Heart right ventricle (tissue), 16 donors: ENCODE measurements around the gene RIT2. TPM values are rescaled to one million over a fixed set of nuclear protein-coding genes. Genes with fewer than 3 reads are reported as not detected.

Experiments used
- ATAC-seq, 8 donors: fragments of 200-7000 bp; cut with Tn5 transposase; one replicate each; pipeline ENCODE4 v1.9.1; 2020; ENCODE audit warnings: mild to moderate bottlenecking in 8 of 8, moderate library complexity in 8 of 8, moderate number of reproducible peaks in 1 of 8
- DNase-seq, 2 donors: peaks; one replicate each; pipeline ENCODE4 v3.0.0-alpha.2; 2020
- H3K27ac ChIP-seq, 10 donors: fragments of 200-600 bp; sonication (generic) in 2 of 10; one replicate each; pipeline versions ENCODE4 v1.5.0 to v1.8.0; 2020 to 2022; ENCODE audit warnings: mild to moderate bottlenecking in 3 of 10
- H3K27me3 ChIP-seq, 7 donors: fragments of 200-600 bp; one replicate each; pipeline ENCODE4 v1.8.0; 2021 to 2022; ENCODE audit warnings: mild to moderate bottlenecking in 2 of 7
- H3K36me3 ChIP-seq, 9 donors: fragments of 200-600 bp; sonication (generic) in 1 of 9; one replicate each; pipeline versions ENCODE4 v1.5.0 to v1.8.0; 2020 to 2022; ENCODE audit warnings: mild to moderate bottlenecking in 2 of 9
- H3K4me1 ChIP-seq, 9 donors: fragments of 200-600 bp; sonication (generic) in 1 of 9; one replicate each; pipeline versions ENCODE4 v1.5.0 to v1.8.0; 2020 to 2022; ENCODE audit warnings: mild to moderate bottlenecking in 4 of 9
- H3K4me3 ChIP-seq, 10 donors: fragments of 200-600 bp; sonication (generic) in 2 of 10; one replicate each; pipeline versions ENCODE4 v1.5.0 to v1.8.0; 2020 to 2022; ENCODE audit warnings: mild to moderate bottlenecking in 7 of 10, moderate library complexity in 2 of 10
- H3K9me3 ChIP-seq, 11 donors: fragments of 200-600 bp in 10 of 11; sonication (generic) in 2 of 11; one replicate each; pipeline versions ENCODE4 v1.5.0 to v1.8.0; 2013 to 2022; ENCODE audit warnings: mild to moderate bottlenecking in 2 of 11, control low read depth in 1 of 11, moderate library complexity in 1 of 11
- CTCF ChIP-seq, 9 donors: fragments of 200-600 bp; sonication (generic) in 2 of 9; IDR thresholded peaks; one replicate each; pipeline versions ENCODE4 v1.5.0 to v1.8.0; 2021 to 2022; ENCODE audit warnings: antibody characterized with exemption in 9 of 9, mild to moderate bottlenecking in 5 of 9, moderate library complexity in 1 of 9
- WGBS, 2 donors: extraction: QIAGEN DNeasy Blood & Tissue Kit; methylation state at CpG; one replicate each; pipeline ENCODE4 v1.1.7; 2013; ENCODE audit warnings: inconsistent platforms in 1 of 2; 5-methylcytosine and 5-hydroxymethylcytosine counted together
- intact Hi-C, 10 donors: fragments of 100-400 bp; cut with DNase I; formaldehyde crosslinking; loops; one replicate each; pipeline versions ENCODE4 v1.11.1 to v1.14.2; 2022
- polyA plus RNA-seq, 2 donors: library from polyadenylated mRNA; stranded (reverse); fragments of 200-250 nt; gene quantifications; one replicate each; pipeline ENCODE4 v1.2.3, GENCODE V29; 2013
- total RNA-seq, 10 donors: library from RNA; stranded (reverse); fragmentation: NEBNext Ultra II Directional in 3 of 10; extraction: Animal tissue kit (Norgen Biotek cat#: 25700) in 3 of 10; gene quantifications; one replicate each; pipeline versions ENCODE4 v1.2.1 to v1.2.4, GENCODE V29; 2021 to 2023
- donor health status: Arrhythmogenic right ventricular cardiomyopathy.
- donor health status: ischemic (EF 13 %, LVEDD 7.1; RV severe dilation, severe dysfunction).
- donor health status: healthy with polysubstance abuse.
- donor health status: DM: no; HTN: yes; CAD: no.
- donor health status: DM: no; HTN: no; CAD: no.
- donor health status: ischemic (EF 25% LVEDD 6.9; RV normal size, moderate dysfunction).
- donor health status: ischemic (EF 25% LVEDD 5.7; RV mildly dilated, moderate dysfunction).
- donor health status: healthy.
- donor health status: DM: yes; HTN: yes; CAD: no.
- donor health status: Ischemic cardiomyopathy.
- donor health status: ischemic (EF 35%, LVEDD 5.7; RV mildly dilated, moderate dysfunction).
- donor health status: nonischemic (EF 11% LVEDD 7.7; RV severe dilation, severe dysfunction).
- donor health status: DM: yes; HTN: yes; CAD: no.
- donor health status: PGD.
- donor health status: ischemic (EF 29% LVEDD 5.4; RV normal size, mild dysfunction).
- donor health status: nonischemic (EF 23%, LVEDD 6.1; RV moderate dilation, normal function).

The RIT2 gene
- total and polyA plus RNA-seq, 12 donors = not detected

GRCh38 chr18:42860011-42860410, 255.5 kb downstream of the RIT2 start:
- Histone ChIP-seq H3K4me1 (no peaks in the 10 kb centered on the region), H3K36me3 (no peaks in the 10 kb centered on the region), H3K9me3 (no peaks in the 10 kb centered on the region), H3K27me3 (no peaks in the 10 kb centered on the region), H3K4me3 (no peak overlapping the region), H3K27ac (no peak overlapping the region)
- no peak for TF ChIP-seq CTCF (IDR thresholded peaks at IDR 0.05)
- intact Hi-C loops = loop anchor here in 1 of 10 donors (10.0 kb wide), 1 partner anchor 375 kb away; no protein-coding TSS in a partner anchor
- DNase-seq (no peak), ATAC-seq (no peak)

- ATAC-seq = no peak
- intact Hi-C loops = no loop called here
- Histone ChIP-seq H3K9me3 (no peaks in the 10 kb centered on the region), H3K4me3 (no peak overlapping the region), H3K27ac (no peak overlapping the region), H3K27me3 (no peaks in the 10 kb centered on the region), H3K4me1 (no peaks in the 10 kb centered on the region), H3K36me3 (no peaks in the 10 kb centered on the region)
- TF ChIP-seq CTCF (IDR thresholded peaks at IDR 0.05) = no peak
- DNase-seq = no peak
- 66 to 67% methylated on average over 2 of the region's 2 CpGs for WGBS, 2 donors
Measured at GRCh38 chr18:42854558-42854957, 260.9 kb downstream of the RIT2 start.

- H3K27ac ChIP-seq = no peak overlapping the region
- DNase-seq (no peak), ATAC-seq (no peak)
- no peak overlapping the region for H3K4me3 ChIP-seq
- intact Hi-C loops = no loop called here
- no peaks in the 10 kb centered on the region for H3K4me1 ChIP-seq
- WGBS, 2 donors = 90 to 94% methylated on average over 5 of the region's 5 CpGs
- no peaks in the 10 kb centered on the region for H3K27me3 ChIP-seq
- no peaks in the 10 kb centered on the region for H3K9me3 ChIP-seq
- H3K36me3 ChIP-seq = no peaks in the 10 kb centered on the region
- TF ChIP-seq CTCF (IDR thresholded peaks at IDR 0.05) = no peak
Measured at GRCh38 chr18:42850174-42851083, 265.1 kb downstream of the RIT2 start.

- no peaks in the 10 kb centered on the region for H3K36me3 ChIP-seq
- no peak for TF ChIP-seq CTCF (IDR thresholded peaks at IDR 0.05)
- intact Hi-C loops = no loop called here
- 52 to 53% methylated on average over 1 of the region's 1 CpG for WGBS, 2 donors
- H3K4me1 ChIP-seq = no peaks in the 10 kb centered on the region
- H3K27me3 ChIP-seq = no peaks in the 10 kb centered on the region
- no peak for ATAC-seq
- H3K27ac ChIP-seq = no peak overlapping the region
- peaks cover 0 to 9% (median 0%) of the 10 kb centered on the region in 11 donors for H3K9me3 ChIP-seq
- H3K4me3 ChIP-seq = no peak overlapping the region
- DNase-seq = no peak
Measured at GRCh38 chr18:42839408-42839807, 276.1 kb downstream of the RIT2 start.
